ENCODE data around the gene TAC3.
"Not testable (repeated sequence)": the region's sequence is repeated elsewhere in the genome, so short reads cannot be mapped to it uniquely, and the experiment has no call there.

TAC3 gene

DNA sequence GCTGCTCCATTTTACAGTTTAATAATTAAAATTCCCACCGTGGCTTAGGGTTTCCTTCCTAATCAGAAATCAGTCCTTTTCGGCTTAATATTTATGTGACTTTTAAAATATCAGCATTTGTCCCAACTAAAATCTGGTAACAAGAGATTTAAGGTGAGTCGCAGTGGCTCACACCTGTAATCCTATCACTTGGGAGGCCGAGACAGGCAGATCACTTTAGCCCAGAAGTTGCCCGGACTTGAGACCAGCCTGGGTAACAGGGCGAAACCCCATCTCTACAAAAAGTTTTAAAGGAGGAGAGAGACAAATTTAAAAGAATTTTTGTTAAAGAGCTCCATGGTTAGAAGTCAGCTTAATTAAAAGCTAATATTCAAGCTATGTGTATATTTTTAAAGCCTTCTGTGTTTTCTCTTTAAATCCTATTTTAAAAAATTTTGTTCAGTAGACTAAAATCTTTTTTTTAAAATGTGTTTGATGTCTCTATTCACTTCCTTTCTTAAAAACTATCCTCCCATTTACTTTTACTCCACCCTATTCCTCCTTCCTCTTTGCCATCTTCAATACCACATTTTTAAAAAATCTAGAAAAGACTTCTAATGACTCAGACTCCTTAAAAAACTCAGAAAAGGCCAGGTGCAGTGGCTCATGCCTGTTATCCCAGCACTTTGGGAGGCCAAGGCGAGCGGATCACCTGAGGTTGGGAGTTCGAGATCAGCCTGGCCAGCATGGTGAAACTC is 3.8 kb upstream of the TAC3 start:
- Histone ChIP-seq H3K9me3 (ENCODE audit: severe bottlenecking) (no peaks in the 10 kb centered on the region), H3K27ac (no peak overlapping the region), H3K36me3 (no peaks in the 10 kb centered on the region), H3K4me3 (ENCODE audit: low read depth, low read length) (no peak overlapping the region), H3K27me3 (ENCODE audit: insufficient read depth, low read depth, severe bottlenecking) (no peaks in the 10 kb centered on the region)
- no peak for DNase-seq
- TF ChIP-seq CTCF (IDR thresholded peaks at IDR 0.05; ENCODE audit: low read depth, low read length) = no peak

GRCh38 chr12:57018906-57019305 is 2.6 kb upstream of the TAC3 start:
- Histone ChIP-seq H3K27ac (no peak overlapping the region), H3K27me3 (ENCODE audit: insufficient read depth, low read depth, severe bottlenecking) (no peaks in the 10 kb centered on the region)

GRCh38 chr12:57018353-57018752 is 2.0 kb upstream of the TAC3 start:
- H3K27ac ChIP-seq; H3K4me3 ChIP-seq (ENCODE audit: low read depth, low read length); H3K27me3 ChIP-seq (ENCODE audit: insufficient read depth, low read depth, severe bottlenecking); H3K36me3 ChIP-seq; DNase-seq; H3K9me3 ChIP-seq (ENCODE audit: severe bottlenecking): not testable (repeated sequence)

More at GRCh38 chr12:57018906-57019305, 2.6 kb upstream of the TAC3 start:
- H3K36me3 ChIP-seq = no peaks in the 10 kb centered on the region
- no peaks in the 10 kb centered on the region for H3K9me3 ChIP-seq (ENCODE audit: severe bottlenecking)
- no peak overlapping the region for H3K4me3 ChIP-seq (ENCODE audit: low read depth, low read length)
- TF ChIP-seq CTCF (IDR thresholded peaks at IDR 0.05; ENCODE audit: low read depth, low read length) = no peak
- DNase-seq = no peak

- Histone ChIP-seq H3K27ac (no peak overlapping the region), H3K9me3 (ENCODE audit: severe bottlenecking) (no peaks in the 10 kb centered on the region), H3K36me3 (no peaks in the 10 kb centered on the region), H3K4me3 (ENCODE audit: low read depth, low read length) (no peak overlapping the region), H3K27me3 (ENCODE audit: insufficient read depth, low read depth, severe bottlenecking) (no peaks in the 10 kb centered on the region)
- no peak for DNase-seq
- peak; percentile 47; the same call in 1 of the 2 replicates for TF ChIP-seq CTCF (IDR thresholded peaks at IDR 0.05; ENCODE audit: low read depth, low read length)
Observed at GRCh38 chr12:57012600-57013465, 3.5 kb downstream of the TAC3 start.

- Histone ChIP-seq H3K4me3 (ENCODE audit: low read depth, low read length) (no peak overlapping the region), H3K36me3 (no peaks in the 10 kb centered on the region), H3K27me3 (ENCODE audit: insufficient read depth, low read depth, severe bottlenecking) (no peaks in the 10 kb centered on the region), H3K27ac (no peak overlapping the region), H3K9me3 (ENCODE audit: severe bottlenecking) (no peaks in the 10 kb centered on the region)
- TF ChIP-seq CTCF (IDR thresholded peaks at IDR 0.05; ENCODE audit: low read depth, low read length) = no peak
- no peak for DNase-seq
Observed at GRCh38 chr12:57011438-57012424, 4.6 kb downstream of the TAC3 start.
